NCI-H2227 (cell line): ENCODE data around the gene PLOD1.

Experiments used
- DNase-seq: peaks from one replicate; lab custom pipeline; 2025; ENCODE audit not compliant: unreplicated experiment; lab: John Stamatoyannopoulos, UW

Gene PLOD1

DNA sequence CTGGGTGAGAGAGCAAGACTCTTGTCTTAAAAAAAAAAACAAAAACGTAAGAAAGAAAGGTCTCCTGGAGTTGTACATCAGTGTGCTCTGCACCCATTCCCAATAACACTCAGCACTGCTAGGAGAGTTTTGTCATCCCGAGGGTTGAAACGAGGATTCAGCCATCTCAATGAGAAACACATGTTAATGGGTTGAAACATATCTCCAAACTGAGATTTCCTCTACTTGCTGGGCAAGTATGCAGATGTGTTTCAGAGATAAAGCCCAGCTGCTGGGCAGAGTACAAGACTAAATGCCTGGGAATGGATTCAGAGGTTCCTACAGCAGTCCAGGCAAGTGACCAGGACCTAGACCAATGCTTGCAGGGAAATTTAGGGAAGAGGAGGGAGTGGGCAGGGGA is 43.1 kb downstream of the PLOD1 start:
- no peak for DNase-seq

DNA sequence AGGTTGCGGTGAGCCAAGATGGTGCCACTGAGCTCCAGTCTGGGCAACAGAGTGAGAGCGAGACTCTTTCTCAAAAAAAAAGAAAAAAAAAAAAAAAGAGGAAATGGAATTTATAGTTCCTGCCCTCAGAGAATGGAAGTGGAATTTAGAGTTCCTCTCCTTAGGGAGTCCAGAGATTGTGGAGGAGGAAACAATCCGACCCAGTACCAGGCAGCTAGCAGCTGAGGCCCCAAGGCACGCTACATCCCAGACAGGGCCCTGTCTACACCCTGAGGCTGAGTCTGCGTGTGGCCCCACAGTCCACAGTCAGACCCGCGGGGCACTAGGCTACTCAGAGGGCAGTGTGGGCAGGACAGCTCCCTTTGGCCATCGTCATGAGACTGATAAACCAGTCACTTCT is 43.8 kb downstream of the PLOD1 start:
- DNase-seq, result no peak

DNA sequence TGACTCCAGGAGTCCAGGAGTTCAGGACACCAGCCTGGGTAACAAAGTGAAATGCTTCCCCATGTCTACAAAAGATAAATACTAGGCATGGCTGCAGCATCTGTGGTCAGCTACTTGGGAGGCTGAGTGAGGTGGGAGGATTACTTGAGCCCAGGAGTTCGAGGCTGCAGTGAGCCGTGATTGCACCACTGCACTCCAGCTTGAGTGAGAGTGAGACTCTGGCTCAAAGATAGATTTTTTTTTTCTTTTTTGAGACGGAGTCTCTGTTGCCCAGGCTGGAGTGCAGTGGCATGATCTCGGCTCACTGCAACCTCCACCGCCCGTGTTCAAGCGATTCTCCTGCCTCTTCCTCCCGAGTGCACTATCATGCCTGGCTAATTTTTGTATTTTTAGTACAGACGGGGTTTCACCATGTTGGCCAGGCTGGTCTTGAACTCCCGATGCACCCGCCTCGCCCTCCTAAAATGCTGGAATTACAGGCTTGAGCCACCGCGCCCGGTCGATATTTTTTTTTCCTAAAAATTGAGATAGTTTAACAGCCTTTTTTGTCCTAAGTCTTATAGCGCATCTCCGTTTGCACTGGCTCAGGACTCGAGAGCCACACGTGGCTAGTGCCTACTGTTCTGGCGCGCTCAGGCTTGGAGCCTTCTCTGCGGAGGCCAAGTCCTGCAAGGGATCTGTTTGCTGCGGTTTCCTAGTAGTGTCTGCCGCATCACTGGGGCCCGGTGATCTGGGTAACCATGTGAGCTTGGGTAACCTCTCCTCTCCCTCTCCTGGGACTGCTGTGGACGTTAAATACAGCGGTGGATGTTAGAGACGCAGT is 44.7 kb downstream of the PLOD1 start:
- peak; percentile 71 for DNase-seq

DNA sequence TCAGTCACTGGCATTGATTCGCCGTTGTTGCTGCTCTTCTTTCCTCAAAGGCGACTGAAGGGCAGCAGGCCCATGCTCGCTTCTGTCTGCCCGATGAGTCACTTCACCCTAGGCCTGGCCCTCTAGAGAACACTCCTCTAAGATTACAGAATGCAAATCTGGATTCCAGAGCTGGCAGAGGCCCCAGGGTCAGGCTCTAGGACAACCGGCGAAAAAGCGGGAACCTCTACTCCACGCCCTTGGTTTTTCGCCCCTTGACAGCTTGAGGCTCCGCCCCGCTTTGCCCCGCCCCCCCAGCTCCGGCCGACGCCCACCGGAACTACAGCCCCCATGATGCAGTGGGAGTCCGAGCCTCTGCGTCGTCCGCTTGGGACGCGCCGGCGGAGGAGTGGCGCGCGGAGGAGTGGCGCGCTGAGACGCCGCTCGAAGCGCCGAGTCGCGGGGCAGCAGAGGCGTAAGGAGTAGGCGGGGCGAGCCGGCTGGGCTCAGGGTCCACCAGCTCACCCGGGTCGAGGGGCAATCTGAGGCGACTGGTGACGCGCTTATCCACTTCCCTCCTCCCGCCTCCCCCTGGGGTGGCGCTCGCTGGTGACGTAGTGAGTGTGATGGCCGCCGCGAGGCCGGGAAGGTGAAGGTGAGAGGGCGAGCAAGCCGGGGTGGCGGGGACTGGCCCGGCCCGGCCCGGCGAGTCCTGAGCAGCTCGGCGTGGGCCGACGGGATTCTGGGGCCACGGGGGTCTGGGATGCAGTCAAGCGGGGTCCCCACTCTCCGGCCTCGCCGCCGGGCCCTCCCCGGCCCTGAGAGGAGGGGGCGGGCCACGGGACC is 45.5 kb downstream of the PLOD1 start, which contains the start of gene MFN2:
Gene MFN2 (plus strand): TSS at position 594 of the 825 bp plus-strand sequence. CDS start 8,725 bp downstream, outside the sequence.
- peak; percentile 99 for DNase-seq

DNA sequence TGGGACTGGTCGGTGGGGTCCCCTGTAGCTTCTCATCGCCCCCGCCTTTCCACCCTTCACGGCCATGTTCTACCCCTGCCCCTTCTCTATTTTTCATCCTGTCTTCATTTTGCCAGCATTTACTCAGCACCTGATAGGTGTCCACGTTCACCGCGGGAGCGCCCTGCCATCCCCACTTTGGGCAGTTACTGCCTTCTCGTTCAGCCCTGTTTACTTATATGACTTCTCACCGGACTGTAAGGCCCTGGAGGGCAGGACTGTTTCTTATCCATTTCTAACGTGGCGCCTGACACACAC is 46.1 kb downstream of the PLOD1 start:
- no peak for DNase-seq

DNA sequence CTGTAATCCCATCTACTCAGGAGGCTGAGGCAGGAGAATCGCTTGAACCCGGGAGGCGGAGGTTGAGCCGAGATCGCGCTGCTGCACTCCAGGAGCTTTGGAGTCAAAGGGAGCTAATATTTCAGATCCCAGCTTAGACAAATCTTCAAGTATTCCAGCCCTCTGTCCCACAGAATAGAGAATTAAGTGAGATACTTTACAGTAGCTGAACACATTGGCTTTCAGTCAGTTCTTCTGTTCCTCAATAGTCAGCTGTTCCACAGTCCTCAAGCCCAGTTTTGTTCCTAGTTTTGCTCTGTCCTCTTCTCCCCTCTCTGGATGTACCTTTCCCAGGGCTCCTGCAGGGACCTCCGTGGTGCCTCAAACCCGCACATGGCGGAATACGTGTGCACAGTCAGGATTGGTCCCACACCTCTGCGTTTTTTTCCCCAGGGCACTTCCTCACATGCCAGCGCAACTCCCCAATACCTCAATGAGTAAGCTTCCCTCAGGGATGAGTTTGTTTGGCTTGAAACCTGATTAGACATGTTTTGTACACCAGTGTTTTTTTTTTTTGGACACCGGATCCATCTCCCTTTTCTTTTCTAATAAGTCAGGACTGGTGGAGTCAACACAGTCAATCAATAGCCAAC is 47.0 kb downstream of the PLOD1 start:
- DNase-seq, result no peak

DNA sequence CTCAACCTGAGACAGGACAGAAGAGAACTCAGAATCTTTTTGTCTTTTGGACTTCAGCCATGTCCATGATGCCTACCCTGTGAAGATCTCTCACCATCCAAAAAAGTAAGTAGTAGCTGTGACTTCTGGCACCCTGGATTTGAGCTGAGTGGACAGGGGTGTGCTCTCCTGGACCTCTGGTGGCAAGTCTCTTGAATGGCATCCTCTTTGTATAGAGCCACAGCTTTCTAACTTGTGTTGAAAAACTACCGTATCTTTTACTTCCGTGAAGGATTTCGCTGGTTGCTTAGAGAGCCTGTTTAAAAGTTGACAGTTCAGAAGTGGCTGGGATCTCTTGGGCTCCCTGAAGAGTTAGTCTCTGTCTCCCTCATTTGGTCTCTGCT is 47.5 kb downstream of the PLOD1 start:
- DNase-seq, result no peak

DNA sequence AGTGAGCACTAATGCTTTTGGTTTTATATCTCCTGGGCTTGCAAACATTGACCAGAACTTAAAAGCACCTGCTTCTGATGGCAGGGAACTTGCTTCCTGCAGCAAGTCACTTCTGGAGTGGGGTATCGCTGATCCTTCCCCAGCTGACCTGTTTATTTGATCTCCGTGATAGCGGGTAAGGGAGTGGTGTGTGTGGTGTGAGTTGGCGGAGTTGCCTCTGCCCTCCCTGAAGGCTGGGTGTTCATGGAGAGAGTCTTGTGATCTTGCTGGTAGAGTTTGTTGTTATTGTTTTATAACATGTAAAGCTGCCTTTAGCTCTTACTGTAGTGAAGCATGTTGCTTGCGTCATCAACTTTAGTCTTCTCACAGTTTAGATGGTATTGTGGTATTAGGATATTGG is 49.6 kb downstream of the PLOD1 start:
- no peak for DNase-seq

DNA sequence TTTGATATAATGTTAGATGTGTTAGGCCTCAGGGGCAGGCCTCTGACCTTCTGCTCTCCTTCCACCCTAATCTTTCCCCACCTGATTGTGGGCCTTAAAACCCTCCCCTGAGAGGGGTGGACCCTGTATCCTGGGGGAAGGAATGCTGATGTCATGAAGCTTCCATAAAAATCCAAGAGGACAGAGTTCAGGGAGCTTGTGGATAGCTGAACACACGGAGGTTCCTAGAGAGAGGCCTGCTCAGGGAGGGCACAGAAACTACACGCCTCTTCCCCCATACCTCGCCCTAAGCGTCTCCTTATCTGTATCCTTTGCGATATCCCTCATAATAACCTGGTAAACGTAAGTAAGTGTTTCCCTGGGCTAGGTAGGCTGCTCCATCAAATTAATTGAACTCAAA is 50.1 kb downstream of the PLOD1 start:
- no peak for DNase-seq

DNA sequence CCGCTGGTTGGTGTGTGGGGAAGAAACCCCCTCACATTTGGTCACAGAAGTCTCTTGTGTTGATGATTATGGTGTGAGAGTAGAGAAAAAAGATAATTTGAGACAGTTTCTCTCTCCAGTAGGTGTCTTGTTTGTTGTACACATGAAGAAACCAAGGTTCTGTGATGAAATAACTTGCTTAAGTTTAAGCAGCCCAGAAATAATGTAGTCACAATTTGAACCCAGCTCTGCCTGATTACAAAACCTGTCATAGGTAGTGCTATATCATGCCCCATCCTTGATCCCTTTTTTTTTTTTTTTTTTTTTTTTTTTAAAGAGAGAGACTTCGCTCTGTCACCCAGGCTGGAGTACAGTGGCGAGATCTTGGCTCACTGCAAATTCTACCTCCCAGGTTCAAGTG is 50.7 kb downstream of the PLOD1 start:
- DNase-seq, result no peak

DNA sequence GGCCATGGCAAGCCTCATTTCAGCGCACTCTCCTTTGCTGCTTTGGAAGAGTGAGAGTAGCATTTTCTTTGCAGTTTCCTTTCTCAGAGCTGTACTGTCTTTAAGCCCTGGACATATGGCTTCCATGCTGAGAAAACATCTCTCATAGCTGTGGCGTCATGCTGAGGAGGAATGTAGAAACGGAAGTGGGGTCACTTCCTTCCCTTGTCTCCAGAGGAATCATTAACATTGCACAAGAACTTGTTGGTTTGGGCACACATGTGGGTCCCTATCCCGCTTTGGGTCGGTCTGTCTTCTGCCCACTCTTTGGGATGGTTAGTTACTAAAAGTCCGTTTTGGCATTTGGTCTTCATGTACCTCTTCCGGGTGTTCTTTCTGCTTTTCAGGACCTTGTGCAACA is 51.3 kb downstream of the PLOD1 start:
- DNase-seq, result no peak

DNA sequence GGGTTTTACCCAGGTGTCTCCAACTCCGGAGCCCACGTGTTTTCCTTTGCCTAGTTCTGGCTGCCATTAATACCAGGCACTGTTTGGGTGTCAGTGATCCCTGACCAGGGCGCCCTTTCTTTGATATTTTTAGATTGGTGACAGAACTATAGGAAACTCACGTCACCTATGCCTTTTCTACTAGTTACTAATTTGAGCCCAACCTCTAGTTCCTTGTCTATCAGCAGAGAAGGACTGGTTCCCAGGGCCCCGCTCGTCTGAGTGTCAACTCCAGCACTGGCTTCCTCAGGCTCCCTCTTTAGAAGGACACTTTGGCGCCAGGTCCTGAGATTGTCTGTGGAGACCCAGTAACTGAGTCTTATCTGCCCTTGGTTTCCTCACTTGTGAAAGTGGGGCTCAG is 55.2 kb downstream of the PLOD1 start:
- no peak for DNase-seq

DNA sequence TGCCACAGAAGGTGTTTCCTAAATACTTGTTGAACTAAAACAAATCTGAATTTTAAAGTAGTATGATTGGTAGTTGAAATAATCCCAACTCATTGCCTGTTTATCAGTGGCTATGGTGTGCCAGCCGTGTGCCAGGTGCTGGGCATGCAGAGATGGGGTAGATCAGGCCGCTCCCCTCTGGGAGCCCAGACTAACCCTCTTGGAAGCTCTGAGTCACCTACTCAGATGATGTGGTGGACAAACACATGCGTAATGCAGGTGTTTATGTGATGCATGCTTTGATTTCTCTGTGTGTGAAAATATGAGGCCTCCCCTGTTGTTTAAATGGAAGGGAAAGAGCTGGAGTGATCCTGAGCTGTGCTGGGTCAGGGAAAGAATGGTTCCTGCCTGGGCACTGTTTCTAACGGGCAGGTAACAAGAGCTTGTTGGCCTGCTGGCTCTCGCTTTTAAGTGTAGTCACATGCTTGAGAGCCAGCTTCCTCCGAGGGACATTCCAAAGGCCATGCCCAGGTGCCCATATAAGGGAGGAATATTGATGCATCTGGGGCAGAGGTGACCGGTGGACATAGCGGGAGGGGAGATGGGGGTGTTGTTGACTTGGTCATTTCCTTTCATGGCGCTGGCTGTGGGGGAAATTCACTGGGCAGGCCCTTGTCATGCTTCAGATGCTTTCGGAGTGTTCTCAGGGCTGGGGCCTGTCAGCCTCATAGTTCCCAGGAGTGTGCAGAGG is 56.0 kb downstream of the PLOD1 start:
- DNase-seq, result no peak

DNA sequence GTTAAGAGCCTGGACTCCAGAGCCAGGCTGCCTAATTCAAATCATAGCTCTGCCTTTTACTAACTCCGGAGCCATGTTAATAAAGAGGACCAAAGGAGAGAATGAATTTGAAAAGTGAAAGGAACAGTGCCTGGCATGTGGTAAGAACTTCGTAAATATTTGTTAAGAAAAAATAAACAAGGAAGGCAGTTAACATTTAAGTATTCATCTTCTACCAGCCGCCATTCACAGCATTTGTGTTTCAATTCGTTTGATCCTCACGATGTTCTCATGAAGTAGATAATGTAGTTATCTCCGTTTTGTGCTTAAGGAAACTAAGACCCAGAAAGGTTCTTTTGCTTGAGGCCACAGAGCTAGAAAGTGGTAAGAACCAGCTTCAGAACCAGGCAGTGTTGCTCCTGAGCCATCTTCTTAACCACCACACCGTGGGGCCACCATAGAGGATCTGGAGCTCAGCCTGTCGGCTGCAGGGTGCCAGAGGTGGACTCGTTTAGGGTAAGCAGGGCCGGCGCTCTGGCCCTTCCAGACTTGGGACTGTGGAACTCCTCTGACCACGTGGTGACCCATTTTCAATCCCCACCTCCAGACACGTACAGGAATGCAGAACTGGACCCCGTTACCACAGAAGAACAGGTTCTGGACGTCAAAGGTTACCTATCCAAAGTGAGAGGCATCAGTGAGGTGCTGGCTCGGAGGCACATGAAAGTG is 57.6 kb downstream of the PLOD1 start:
- DNase-seq, result no peak

DNA sequence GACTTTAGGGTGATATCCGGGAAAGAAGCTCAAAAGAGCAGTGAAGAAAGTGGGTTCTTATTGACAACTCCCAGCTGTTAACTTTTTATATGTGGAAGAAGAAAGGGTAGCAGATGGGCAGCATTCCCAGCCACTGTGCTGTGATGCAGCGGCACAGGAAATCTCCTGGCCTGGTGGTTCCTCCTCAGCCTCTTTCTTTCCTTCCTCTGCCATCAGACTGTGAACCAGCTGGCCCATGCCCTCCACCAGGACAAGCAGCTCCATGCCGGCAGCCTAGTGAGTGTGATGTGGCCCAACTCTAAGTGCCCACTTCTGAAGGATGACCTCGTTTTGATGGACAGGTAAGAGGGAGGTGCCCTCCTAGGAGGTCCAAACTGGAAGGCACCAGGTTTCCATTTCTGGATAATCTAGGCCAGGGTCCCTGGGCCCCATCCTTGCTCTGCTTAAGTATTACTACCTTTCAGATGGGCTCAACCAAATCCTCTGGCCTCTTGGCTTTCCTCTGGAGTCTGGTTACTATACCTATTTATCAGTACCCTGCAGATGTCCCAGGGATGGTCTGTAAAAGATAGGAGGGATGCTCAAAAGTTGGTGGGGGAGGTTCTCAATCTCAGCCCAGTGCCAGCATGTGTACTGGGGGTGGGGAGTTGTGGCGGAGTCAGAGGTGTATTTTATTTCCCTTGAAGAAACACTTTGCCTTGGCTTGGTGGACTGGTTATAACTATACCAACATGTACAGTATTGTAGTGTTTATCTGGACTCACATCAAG is 62.7 kb downstream of the PLOD1 start:
- no peak for DNase-seq

DNA sequence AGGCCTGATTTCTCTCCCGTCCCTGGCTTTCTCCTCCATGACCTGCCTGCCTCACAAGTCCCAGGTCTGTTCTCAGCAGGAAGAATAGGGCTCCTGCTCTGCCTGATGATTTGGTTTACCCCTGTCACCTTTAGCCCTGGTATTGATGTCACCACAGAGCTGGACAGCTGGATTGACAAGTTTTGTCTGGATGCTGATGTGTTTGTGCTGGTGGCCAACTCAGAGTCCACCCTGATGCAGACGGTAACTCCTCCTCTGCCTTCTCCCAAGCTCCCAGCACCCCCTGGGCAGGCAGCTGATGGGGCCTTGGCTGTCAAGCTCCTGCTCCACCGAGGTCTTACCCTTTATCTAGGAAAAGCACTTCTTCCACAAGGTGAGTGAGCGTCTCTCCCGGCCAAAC is 64.1 kb downstream of the PLOD1 start:
- DNase-seq, result no peak

DNA sequence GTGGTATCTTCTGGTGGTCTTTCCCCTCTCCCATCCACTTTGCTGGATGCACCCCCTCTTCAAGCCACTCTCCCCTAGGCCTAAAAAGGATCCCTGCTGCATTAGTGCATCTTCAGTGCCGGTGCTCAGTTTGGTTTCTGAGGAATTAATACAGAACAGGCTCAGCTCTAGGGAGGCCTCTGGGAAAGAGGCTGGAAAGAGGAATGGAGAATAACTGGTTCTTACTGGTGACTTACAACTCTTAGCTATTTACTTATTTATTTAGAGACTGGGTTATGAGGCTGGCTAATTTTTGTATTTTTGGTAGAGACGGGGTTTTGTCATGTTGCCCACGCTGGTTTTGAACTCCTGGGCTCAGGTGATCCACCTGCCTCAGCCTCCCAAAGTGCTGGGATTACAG is 64.7 kb downstream of the PLOD1 start:
- no peak for DNase-seq

DNA sequence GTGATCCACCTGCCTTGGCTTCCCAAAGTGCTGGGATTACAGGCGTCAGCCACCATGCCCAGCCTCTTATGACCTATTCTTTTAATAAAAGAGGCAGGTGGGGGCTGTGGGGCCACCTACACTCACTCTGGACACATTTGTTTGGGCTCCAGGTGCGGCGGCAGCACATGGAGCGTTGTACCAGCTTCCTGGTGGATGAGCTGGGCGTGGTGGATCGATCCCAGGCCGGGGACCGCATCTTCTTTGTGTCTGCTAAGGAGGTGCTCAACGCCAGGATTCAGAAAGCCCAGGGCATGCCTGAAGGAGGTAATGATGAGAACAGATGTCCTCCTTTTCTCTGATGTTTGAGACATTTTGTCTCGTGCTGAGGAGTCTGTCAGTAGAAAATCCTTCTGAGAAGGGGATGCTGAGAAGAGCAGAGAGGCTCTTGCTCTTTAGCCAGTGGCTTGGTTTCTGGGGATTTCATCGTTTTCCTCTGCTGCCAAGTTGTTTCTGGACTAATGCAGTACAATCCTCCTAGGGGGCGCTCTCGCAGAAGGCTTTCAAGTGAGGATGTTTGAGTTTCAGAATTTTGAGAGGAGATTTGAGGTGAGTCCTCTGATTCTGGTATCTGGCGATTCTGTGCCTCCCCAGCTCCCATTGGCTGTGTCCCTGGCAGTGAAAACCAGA is 66.9 kb downstream of the PLOD1 start:
- DNase-seq, result peak; percentile 31

DNA sequence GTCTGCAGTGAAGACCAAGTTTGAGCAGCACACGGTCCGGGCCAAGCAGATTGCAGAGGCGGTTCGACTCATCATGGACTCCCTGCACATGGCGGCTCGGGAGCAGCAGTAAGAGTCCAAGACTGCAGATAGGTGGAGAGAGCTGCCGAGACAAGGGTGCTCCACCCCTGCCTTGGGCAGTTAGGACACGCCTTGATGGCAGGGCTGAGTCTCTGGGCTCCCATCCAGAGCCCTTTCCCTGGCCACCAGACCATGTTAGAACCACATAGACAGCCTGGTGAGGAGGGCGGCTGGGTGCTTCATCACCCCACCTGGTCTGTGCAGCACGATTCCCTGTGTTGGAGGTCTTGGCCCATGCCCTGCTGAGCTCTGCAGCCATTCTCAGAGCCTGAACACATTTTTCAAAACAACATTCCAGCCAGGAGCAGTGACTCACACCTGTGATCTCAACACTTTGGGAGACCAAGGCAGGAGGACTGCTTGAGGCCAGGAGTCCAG is 67.5 kb downstream of the PLOD1 start:
- no peak for DNase-seq
